Ramos (cell line): Measurements from ENCODE around the gene LSM14B.

ENCODE experiments used
- in situ Hi-C: fragments of 300-500 bp; cut with MboI; formaldehyde crosslinking; loops from one replicate; pipeline ENCODE4 v1.14.3; 2022; ENCODE audit warnings: low sequenced_read_pairs; ENCODE audit not compliant: unreplicated experiment

The LSM14B gene

DNA sequence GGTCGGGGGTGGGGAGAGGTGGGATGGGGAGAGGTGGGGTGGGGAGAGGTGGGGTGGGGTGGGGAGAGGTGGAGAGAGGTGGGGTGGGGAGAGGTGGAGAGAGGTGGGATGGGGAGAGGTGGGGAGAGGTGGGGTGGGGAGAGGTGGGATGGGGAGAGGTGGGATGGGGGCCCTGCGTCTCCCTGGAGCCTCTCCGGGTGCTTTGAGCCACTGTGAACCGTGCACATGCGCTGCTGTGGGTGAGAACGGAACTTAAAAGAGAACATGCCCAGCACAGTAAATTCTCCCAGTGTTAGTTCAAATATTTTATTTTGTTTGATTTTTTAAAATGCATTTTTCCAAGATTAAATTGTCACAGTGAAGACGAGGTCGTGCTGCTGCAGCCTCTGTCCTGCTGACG, 38.0 kb downstream of the LSM14B start:
- in situ Hi-C loops, result no loop called here

GRCh38 chr20:62160876-62161275, 38.6 kb downstream of the LSM14B start:
- in situ Hi-C loops, result no loop called here

DNA sequence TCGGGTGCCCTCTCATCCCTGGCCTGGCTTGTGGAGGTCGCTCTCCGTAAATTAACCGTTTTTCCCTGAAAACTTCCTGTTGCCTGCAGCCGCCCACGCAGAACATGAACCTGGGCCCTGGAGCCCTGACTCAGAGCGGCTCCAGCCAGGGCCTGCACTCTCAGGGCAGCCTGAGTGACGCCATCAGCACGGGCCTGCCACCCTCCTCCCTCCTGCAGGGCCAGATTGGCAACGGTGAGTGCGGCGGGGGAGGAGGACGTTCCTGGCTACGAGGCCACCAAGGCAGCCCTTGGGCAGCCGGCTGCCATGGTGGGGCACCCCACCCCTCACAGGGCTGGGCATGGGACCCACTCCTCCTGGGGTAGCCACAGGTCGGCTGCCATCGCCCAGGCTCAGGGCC, 39.1 kb downstream of the LSM14B start:
- in situ Hi-C loops, result no loop called here

GRCh38 chr20:62162765-62163484, 40.6 kb downstream of the LSM14B start:
- in situ Hi-C loops, result no loop called here

GRCh38 chr20:62163485-62163865, 41.2 kb downstream of the LSM14B start:
- in situ Hi-C loops, result no loop called here

DNA sequence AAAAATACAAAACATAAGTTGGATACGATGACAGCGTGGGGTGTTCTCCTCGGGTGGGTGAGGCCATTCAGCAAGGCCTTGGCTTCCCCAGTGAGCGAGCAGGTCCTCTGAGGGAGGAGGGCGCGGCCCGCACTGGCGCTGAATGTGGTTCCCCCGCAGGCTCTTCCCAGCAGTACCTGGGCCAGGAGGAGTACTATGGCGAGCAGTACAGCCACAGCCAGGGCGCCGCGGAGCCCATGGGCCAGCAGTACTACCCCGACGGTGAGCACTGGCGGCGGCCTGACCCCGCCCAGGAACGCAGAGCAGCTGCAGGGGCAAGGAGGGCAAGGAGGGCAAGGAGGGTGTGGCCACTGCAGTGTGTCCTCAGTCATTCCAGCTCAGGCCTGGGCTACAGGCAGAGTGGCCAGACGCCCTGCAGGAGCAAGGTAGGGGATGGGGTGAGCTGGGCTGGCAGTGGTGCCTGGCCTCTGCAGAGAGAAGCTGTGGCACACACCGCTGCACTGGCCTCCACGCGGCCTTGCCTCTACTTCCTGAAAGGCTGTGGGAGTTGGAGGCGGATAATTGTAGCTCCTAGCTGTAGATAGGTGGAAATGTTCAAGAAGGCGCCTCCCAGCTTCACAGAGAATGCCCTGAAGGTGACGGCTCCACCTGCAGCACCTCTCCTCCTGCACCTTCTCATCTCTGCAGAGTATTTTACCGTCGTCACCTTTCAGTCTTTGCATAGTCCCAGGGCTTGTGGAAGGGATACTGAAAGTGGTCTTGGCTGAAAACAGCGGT, 41.9 kb downstream of the LSM14B start:
- in situ Hi-C loops, result no loop called here

GRCh38 chr20:62164879-62165761, 42.8 kb downstream of the LSM14B start:
- in situ Hi-C loops, result no loop called here

DNA sequence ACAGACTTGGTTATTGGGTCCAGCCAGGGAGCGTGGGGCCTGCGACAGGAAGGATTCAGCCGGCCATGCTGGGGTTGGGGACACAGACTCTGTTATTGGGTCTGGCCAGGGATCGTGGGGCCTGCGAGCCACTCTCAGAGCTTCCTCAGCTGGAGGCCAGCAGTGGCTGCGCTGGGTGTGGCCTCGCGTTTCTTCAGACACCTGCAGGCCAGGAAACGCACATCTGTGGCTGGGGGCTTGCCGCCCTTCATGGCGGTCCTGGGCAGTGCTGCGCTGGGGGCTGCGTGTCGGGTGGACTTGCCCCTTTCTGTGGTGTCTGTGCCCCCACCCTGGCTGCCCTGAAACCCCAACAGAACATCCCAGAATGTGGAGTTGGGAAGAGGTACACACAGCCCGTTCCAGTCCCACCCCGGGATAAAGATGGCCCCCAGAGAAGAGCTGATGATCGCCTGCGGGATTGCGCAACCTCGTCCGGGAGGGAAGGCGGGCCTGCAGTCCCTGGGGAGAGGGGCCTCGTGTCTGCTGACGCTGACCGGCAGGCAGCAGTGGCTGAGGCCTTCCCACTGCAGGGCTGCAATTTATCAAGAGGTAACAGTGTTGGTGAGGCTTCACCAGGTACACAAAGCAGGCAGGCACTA, 43.6 kb downstream of the LSM14B start:
- in situ Hi-C loops, result no loop called here

- in situ Hi-C loops, result no loop called here
Observed at GRCh38 chr20:62167474-62167873, 45.2 kb downstream of the LSM14B start.

DNA sequence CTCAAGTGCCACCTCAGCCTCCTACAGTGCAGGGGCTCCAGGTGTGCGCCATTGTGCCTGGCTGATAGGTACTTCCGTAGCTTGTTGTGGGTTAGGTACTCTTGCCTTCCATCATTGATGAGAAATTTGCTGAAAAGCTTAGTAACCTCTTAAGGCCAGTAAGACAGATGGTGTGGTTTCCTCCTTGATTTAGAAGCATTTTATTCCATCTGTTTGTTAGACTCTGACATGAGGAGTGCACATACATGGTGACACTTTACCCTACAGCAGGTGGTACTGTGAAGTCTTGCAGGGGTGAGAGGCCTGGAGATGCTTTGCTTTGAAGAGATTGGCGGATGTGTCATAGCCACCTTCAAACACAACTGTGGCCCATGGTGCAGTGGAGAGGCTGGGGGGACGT, 45.8 kb downstream of the LSM14B start:
- in situ Hi-C loops, result no loop called here

GRCh38 chr20:62168890-62169435, 46.7 kb downstream of the LSM14B start:
- in situ Hi-C loops, result no loop called here

DNA sequence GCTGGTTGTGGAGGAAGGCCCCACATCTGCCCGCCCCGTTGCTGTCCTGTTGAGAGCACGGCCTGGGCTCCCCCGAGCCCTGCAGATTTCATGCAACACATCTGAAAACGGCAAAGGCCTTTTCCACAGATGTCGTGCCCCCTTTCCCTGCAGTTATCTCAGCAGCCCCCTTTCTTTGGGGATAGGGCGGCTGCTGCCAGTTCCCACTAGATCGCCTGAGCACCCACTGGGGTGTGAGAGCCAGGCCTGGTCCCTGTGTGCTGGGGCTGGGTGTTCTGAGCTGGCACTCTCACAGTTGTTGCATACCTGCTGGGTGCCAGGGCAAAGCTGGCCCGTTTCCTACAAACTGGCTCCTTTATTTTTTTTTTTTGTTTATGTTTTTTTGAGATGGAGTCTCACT, 48.3 kb downstream of the LSM14B start:
- in situ Hi-C loops, result no loop called here

GRCh38 chr20:62171245-62171644, 49.0 kb downstream of the LSM14B start:
- in situ Hi-C loops, result no loop called here

DNA sequence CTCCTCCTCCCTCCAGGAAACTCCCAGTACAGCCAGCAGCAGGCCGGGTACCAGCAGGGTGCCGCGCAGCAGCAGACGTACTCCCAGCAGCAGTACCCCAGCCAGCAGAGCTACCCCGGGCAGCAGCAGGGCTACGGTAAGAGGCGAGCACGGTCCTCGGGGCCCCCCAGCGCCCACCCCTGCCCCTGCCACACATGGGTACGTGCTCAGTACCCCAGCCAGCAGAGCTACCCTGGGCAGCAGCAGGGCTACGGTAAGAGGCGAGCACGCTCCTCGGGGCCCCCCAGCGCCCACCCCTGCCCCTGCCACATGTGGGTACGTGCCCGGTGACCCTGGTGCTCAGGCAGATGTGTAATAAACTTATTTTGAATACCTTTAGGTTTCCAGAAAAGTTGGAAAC, 50.4 kb downstream of the LSM14B start:
- in situ Hi-C loops, result no loop called here

- in situ Hi-C loops, result no loop called here
Observed at GRCh38 chr20:62174021-62174804, 51.9 kb downstream of the LSM14B start.

GRCh38 chr20:62174870-62175624, 52.8 kb downstream of the LSM14B start:
- in situ Hi-C loops, result no loop called here

- in situ Hi-C loops, result no loop called here
Observed at GRCh38 chr20:62175711-62176110, 53.4 kb downstream of the LSM14B start.

- in situ Hi-C loops, result no loop called here
Observed at GRCh38 chr20:62176866-62177265, 54.6 kb downstream of the LSM14B start.

DNA sequence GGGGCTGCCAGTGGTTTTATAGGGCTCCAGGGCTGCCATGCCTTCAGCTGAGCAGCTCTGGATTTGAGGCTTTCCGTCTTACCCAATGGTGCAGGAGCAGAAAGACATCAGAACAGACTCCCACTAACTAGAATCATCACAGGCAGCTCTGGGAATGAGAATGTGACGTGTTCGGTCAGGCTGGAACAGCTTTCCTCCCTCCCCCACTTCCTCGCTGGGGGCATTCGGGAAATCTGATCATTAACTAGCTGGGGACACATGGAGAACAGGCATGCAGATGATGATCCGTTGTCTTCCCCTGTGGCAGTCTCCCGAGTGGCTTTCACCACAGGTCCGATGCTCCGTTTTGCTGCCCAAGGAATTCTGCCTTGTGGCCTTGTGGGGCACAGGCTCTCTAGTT, 55.0 kb downstream of the LSM14B start:
- in situ Hi-C loops, result no loop called here
